Measurements from ENCODE around the gene FHOD3.

DNA sequence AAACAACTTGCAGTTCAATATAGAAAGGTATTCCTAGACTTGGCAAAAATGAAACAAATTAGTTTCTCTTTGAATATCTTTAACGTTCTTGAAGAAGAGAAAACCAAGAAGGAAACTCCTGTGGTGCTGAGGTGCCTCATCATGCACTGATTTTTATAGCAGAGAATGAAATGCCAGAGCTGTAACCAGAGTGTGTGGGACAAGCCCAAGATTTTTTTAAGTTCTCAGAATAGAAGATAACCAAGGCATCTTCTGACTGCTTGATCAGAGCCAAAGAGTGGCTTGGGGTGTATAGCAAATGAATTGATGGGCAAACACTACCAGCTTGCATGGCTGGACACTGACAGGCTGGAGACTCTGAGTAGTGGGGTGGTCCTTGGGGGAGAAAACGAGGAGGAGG lies 7.9 kb downstream of the FHOD3 start:
- TF ChIP-seq SP2 (tag by site-specific recombination; IDR thresholded peaks at IDR 0.05): no peak
- TF ChIP-seq ZNF274 (IDR thresholded peaks at IDR 0.05; ENCODE audit: low read length): no peak
- no peak for TF ChIP-seq ZNF274 (tag by site-specific recombination; IDR thresholded peaks at IDR 0.05; ENCODE audit: borderline replicate concordance)
- no peak for TF ChIP-seq ZNF133 (tag by site-specific recombination; IDR thresholded peaks at IDR 0.05)
